ENCODE results near the gene RPP14. TPM values are rescaled to one million over a fixed set of nuclear protein-coding genes. Genes with fewer than 3 reads are reported as not detected.

Gene RPP14
- total and polyA plus RNA-seq, 10 of the 15 experiments (the other 5 are each of a cell fraction or from before 2014, with no cell fraction given) = 9.1 to 21.2 (median 12.7) TPM

GRCh38 chr3:58317811-58318210 is 11.8 kb downstream of the RPP14 start:
- Histone ChIP-seq H3K36me3 (ENCODE audit: control insufficient read depth in 2 of 2, insufficient read depth in 2 of 2, low read length in 1 of 2) (peaks cover 4 to 23% of the 10 kb centered on the region in 2 experiments), H3K9ac (ENCODE audit: control insufficient read depth, insufficient read depth, low read length) (no peak overlapping the region), H3K9me3 (replicated peaks; ENCODE audit: control insufficient read depth, insufficient read depth, low read length) (no peaks in the 10 kb centered on the region), H2AFZ (ENCODE audit: control insufficient read depth, low read depth, low read length) (no peak overlapping the region), H3K4me3 (no peak overlapping the region), H3K27ac (ENCODE audit: control insufficient read depth, insufficient read depth) (no peak overlapping the region), H3K27me3 (replicated peaks in 1 of 2; ENCODE audit: control insufficient read depth in 2 of 2, insufficient read depth in 2 of 2, low read length in 1 of 2) (no peaks in the 10 kb centered on the region), H3K4me1 (ENCODE audit: control insufficient read depth, insufficient read depth, low read length) (no peaks in the 10 kb centered on the region), H3K79me2 (ENCODE audit: control insufficient read depth, insufficient read depth, low read length) (no peaks in the 10 kb centered on the region), H3K4me2 (ENCODE audit: control insufficient read depth, insufficient read depth) (no peak overlapping the region), H4K20me1 (ENCODE audit: control insufficient read depth, insufficient read depth) (no peaks in the 10 kb centered on the region)
- ChIA-PET CTCF (interaction anchor here (1.7 to 13.0 kb wide), 3 partner anchors 10 to 146 kb away, joined by 3 to 112 read pairs (median 78); partner anchors contain the start of genes HTD2 and RPP14), RAD21 (ENCODE audit: unreplicated experiment) (no interaction called here), SMC1A (ENCODE audit: uncharacterized antibody, unreplicated experiment) (interaction anchor here (1.0 to 4.2 kb wide), 4 partner anchors 10 to 210 kb away, joined by 3 to 21 read pairs (median 4); partner anchors contain the start of genes HTD2 and RPP14), POLR2A (no interaction called here)
- no peak for ATAC-seq
- in situ Hi-C loops (cut with MboI) = no loop called here
- 48% methylated on average over 2 of the region's 2 CpGs for WGBS (ENCODE audit: insufficient coverage, insufficient replicate concordance, low lambda C conversion rate, missing lambda C conversion rate)
- DNase-seq (ENCODE audit: low read depth, low spot score) = no peak
- no peak for FAIRE-seq
- BruUV-seq (replicated peaks) = TSS peak; percentile 41
- intact Hi-C loops (cut with micrococcal nuclease; ENCODE audit: unreplicated experiment) = no loop called here
- no peak for TF ChIP-seq BRCA1 (IDR thresholded peaks at IDR 0.05; ENCODE audit: low read depth, low read length)
- TF ChIP-seq EED (IDR thresholded peaks at IDR 0.05; ENCODE audit: low read depth) = no peak
- TF ChIP-seq PBX3 (IDR thresholded peaks at IDR 0.05; ENCODE audit: insufficient replicate concordance, low read depth, low read length) = no peak
- no peak for TF ChIP-seq SMAD1 (IDR thresholded peaks at IDR 0.05; ENCODE audit: low read depth, partially characterized antibody)
- TF ChIP-seq NKRF (conservative IDR thresholded peaks at IDR 0.05) = no peak
- no peak for TF ChIP-seq RELB (IDR thresholded peaks at IDR 0.05; ENCODE audit: low read depth)
- TF ChIP-seq POLR2AphosphoS2 (IDR thresholded peaks at IDR 0.05; ENCODE audit: low read depth, low read length) = no peak
- TF ChIP-seq FOXM1 (IDR thresholded peaks at IDR 0.05; ENCODE audit: low read depth, low read length) = no peak
- no peak for TF ChIP-seq ZNF592 (IDR thresholded peaks at IDR 0.05)
- TF ChIP-seq HSF1 (IDR thresholded peaks at IDR 0.05; ENCODE audit: low read depth, low read length) = no peak

Data from GM12878 (cell line).